ENCODE measurements around the gene ZNF618.

DNA sequence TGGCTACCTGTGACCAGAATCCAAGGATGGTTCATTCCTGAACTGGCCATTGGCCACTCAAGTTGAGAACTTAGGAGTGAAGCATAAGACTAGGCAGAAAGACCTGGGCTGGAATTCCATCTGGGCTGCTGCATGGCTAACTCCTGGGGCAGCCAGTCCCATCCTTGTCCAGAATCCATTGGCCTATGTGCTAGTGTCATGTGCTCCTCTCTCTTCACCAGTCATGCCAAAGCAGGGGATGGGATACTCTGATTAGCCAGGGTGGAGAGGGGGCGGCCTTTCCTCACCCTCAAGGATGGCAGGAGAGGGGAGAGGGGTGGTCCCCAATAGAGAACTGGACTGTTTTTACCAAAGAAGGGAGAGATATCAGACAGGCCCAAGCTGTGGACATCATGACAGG is 93.2 kb downstream of the ZNF618 start:
- TF ChIP-seq, protein P1, sequence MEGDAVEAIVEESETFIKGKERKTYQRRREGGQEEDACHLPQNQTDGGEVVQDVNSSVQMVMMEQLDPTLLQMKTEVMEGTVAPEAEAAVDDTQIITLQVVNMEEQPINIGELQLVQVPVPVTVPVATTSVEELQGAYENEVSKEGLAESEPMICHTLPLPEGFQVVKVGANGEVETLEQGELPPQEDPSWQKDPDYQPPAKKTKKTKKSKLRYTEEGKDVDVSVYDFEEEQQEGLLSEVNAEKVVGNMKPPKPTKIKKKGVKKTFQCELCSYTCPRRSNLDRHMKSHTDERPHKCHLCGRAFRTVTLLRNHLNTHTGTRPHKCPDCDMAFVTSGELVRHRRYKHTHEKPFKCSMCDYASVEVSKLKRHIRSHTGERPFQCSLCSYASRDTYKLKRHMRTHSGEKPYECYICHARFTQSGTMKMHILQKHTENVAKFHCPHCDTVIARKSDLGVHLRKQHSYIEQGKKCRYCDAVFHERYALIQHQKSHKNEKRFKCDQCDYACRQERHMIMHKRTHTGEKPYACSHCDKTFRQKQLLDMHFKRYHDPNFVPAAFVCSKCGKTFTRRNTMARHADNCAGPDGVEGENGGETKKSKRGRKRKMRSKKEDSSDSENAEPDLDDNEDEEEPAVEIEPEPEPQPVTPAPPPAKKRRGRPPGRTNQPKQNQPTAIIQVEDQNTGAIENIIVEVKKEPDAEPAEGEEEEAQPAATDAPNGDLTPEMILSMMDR (conservative IDR thresholded peaks at IDR 0.05; ENCODE audit: low read depth, low read length): no peak
- TF ChIP-seq EZH2phosphoT487 (IDR thresholded peaks at IDR 0.05; ENCODE audit: borderline replicate concordance, low read length): no peak

Measured in PC-3 (cell line).